NOMO-1 (cell line): Measurements from ENCODE around the gene AMIGO1.

ENCODE experiments used
- DNase-seq, 2 experiments: peaks; one replicate each; lab custom pipeline; 2025; ENCODE audit not compliant: unreplicated experiment in 2 of 2; lab: John Stamatoyannopoulos, UW

Gene AMIGO1

GRCh38 chr1:109532365-109533136 lies 23.0 kb upstream of the AMIGO1 start:
- DNase-seq: peak; percentile 47 to 56

GRCh38 chr1:109531826-109532364 lies 22.4 kb upstream of the AMIGO1 start:
- DNase-seq: no peak

- DNase-seq: no peak
Measured at GRCh38 chr1:109531380-109531779, 21.9 kb upstream of the AMIGO1 start.

- DNase-seq: no peak
Measured at GRCh38 chr1:109530457-109531087, 21.0 kb upstream of the AMIGO1 start.

- DNase-seq: no peak
Measured at GRCh38 chr1:109529881-109530456, 20.4 kb upstream of the AMIGO1 start.

- DNase-seq: no peak
Measured at GRCh38 chr1:109528712-109529111, 19.2 kb upstream of the AMIGO1 start.

- no peak for DNase-seq
Measured at GRCh38 chr1:109527846-109528695, 18.5 kb upstream of the AMIGO1 start.

GRCh38 chr1:109527098-109527811 lies 17.7 kb upstream of the AMIGO1 start:
- no peak for DNase-seq

GRCh38 chr1:109523706-109524105 lies 14.2 kb upstream of the AMIGO1 start:
- no peak for DNase-seq

- DNase-seq: no peak
Measured at GRCh38 chr1:109522026-109522425, 12.5 kb upstream of the AMIGO1 start.

- DNase-seq: no peak
Measured at GRCh38 chr1:109521002-109521951, 11.8 kb upstream of the AMIGO1 start.

GRCh38 chr1:109517337-109517736 lies 7.8 kb upstream of the AMIGO1 start:
- DNase-seq: no peak

GRCh38 chr1:109516872-109517271 lies 7.3 kb upstream of the AMIGO1 start:
- no peak for DNase-seq

- no peak for DNase-seq
Measured at GRCh38 chr1:109514846-109515245, 5.3 kb upstream of the AMIGO1 start.

- no peak for DNase-seq
Measured at GRCh38 chr1:109513110-109513710, 3.7 kb upstream of the AMIGO1 start.

GRCh38 chr1:109508873-109509175 lies 703 bp downstream of the AMIGO1 start:
- DNase-seq: no peak

- DNase-seq: no peak
Measured at GRCh38 chr1:109508001-109508872, 1.3 kb downstream of the AMIGO1 start.

GRCh38 chr1:109504974-109505373 lies 4.6 kb downstream of the AMIGO1 start:
- DNase-seq: no peak
